Osteoblast (primary cell): ENCODE measurements around the gene NR4A3. TPM values are rescaled to one million over a fixed set of nuclear protein-coding genes. Genes with fewer than 3 reads are reported as not detected.

Experiments used
- DNase-seq: peaks from one replicate; pipeline ENCODE4 v3.0.0; 2011; ENCODE audit warnings: low spot score, mixed read lengths; ENCODE audit not compliant: insufficient read length; ENCODE audit errors: missing footprints
- H2AFZ ChIP-seq: 2 replicates; pipeline ENCODE4 v1.6.0; 2011; ENCODE audit warnings: mild to moderate bottlenecking, low read length
- H3K27ac ChIP-seq: 2 replicates; pipeline ENCODE4 v1.5.1; 2011; ENCODE audit warnings: mild to moderate bottlenecking, low read depth, low read length, moderate library complexity
- H3K27me3 ChIP-seq: 2 replicates; pipeline ENCODE4 v1.6.0; 2012; ENCODE audit warnings: mild to moderate bottlenecking, control low read depth, inconsistent platforms, low read length, moderate library complexity; ENCODE audit not compliant: insufficient read depth
- H3K36me3 ChIP-seq: 2 replicates; pipeline ENCODE4 v1.5.1; 2011; ENCODE audit warnings: mild to moderate bottlenecking, low read length, control low read depth, moderate library complexity; ENCODE audit not compliant: insufficient read depth
- H3K4me1 ChIP-seq: 2 replicates; pipeline ENCODE4 v1.5.1; 2011; ENCODE audit warnings: mild to moderate bottlenecking, low read length, control low read depth, moderate library complexity; ENCODE audit not compliant: insufficient read depth
- H3K4me2 ChIP-seq: 2 replicates; pipeline ENCODE4 v1.6.0; 2011; ENCODE audit warnings: mild to moderate bottlenecking, low read length; ENCODE audit not compliant: insufficient read depth
- H3K4me3 ChIP-seq: fragments of 200-600 bp; sonication (generic); 3 replicates; pipeline ENCODE4 v1.5.1; 2012; ENCODE audit warnings: mild to moderate bottlenecking, low read length, inconsistent platforms; ENCODE audit not compliant: insufficient read depth
- H3K79me2 ChIP-seq: 2 replicates; pipeline ENCODE4 v1.6.0; 2012; ENCODE audit warnings: mild to moderate bottlenecking, low read length, control low read depth, inconsistent platforms; ENCODE audit not compliant: insufficient read depth
- H3K9me3 ChIP-seq: 2 replicates; pipeline ENCODE4 v1.5.1; 2011; ENCODE audit warnings: low read depth, low read length, control low read depth
- H4K20me1 ChIP-seq: 2 replicates; pipeline ENCODE4 v1.6.0; 2012; ENCODE audit warnings: mild to moderate bottlenecking, low read length, control low read depth; ENCODE audit not compliant: insufficient read depth
- total RNA-seq: library from RNA; depleted of rRNA; stranded (reverse); fragments of >200 nt; gene quantifications from 2 replicates; pipeline ENCODE4 v1.2.3, GENCODE V29; 2012
- TF ChIP-seq, protein P1 (sequence below): IDR thresholded peaks from 2 replicates; pipeline ENCODE4 v1.5.1; 2011; ENCODE audit warnings: mild to moderate bottlenecking, low read depth, low read length, moderate library complexity; ENCODE audit errors: extremely low read depth

The NR4A3 gene
- total RNA-seq, 1 donor, result 0.36 TPM

DNA sequence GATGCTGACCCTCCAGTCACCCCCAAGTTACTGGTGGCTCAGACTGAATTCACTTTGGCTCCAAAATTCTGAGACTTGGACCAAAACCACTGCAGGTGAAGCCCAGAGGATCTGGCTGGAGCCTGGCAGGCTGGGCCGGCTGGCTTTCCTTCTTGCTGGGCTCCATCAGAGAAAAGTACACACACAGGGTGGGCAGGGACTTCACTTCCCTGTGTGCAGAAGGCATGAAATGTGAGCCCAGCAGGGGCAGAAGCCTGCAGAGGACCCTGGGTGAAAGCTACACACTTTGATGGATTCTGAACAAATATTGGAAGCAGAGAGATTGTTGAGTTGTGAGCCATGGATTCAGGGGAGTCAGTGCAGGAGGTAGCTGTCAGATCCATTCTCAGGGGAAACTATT is 18.4 kb downstream of the NR4A3 start:
- no peaks in the 10 kb centered on the region for H3K9me3 ChIP-seq
- no peaks in the 10 kb centered on the region for H4K20me1 ChIP-seq
- no peak overlapping the region for H3K27ac ChIP-seq
- H3K79me2 ChIP-seq, result no peaks in the 10 kb centered on the region
- H3K4me3 ChIP-seq, result no peak overlapping the region
- H3K27me3 ChIP-seq, result no peaks in the 10 kb centered on the region
- H2AFZ ChIP-seq, result no peak overlapping the region
- TF ChIP-seq, protein P1, sequence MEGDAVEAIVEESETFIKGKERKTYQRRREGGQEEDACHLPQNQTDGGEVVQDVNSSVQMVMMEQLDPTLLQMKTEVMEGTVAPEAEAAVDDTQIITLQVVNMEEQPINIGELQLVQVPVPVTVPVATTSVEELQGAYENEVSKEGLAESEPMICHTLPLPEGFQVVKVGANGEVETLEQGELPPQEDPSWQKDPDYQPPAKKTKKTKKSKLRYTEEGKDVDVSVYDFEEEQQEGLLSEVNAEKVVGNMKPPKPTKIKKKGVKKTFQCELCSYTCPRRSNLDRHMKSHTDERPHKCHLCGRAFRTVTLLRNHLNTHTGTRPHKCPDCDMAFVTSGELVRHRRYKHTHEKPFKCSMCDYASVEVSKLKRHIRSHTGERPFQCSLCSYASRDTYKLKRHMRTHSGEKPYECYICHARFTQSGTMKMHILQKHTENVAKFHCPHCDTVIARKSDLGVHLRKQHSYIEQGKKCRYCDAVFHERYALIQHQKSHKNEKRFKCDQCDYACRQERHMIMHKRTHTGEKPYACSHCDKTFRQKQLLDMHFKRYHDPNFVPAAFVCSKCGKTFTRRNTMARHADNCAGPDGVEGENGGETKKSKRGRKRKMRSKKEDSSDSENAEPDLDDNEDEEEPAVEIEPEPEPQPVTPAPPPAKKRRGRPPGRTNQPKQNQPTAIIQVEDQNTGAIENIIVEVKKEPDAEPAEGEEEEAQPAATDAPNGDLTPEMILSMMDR, result no peak
- no peak overlapping the region for H3K4me2 ChIP-seq
- no peak for DNase-seq
- no peaks in the 10 kb centered on the region for H3K36me3 ChIP-seq
- H3K4me1 ChIP-seq, result no peaks in the 10 kb centered on the region

DNA sequence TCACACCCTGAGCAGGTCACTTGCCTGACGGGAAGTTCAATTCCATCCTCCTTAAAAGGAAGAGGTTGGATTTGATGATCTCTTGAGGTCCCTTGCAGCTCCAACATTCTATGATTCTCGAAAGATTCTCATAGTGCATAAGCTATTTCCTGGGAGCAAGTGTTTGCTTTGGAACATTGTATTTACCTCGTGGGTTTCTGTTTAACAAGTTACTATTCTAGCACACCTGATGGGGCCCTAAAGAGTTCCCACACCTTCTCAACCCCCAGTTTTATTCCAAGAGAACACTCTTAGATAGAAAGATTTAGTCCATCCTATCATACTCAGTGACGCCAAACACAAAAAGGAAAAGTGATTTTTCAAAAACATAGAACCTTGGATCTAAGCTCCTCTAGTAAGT is 23.4 kb downstream of the NR4A3 start:
- Histone ChIP-seq H2AFZ (no peak overlapping the region), H3K9me3 (no peaks in the 10 kb centered on the region), H3K36me3 (no peaks in the 10 kb centered on the region), H3K4me3 (no peak overlapping the region), H3K4me2 (no peak overlapping the region), H3K4me1 (no peaks in the 10 kb centered on the region), H3K27me3 (no peaks in the 10 kb centered on the region), H3K27ac (no peak overlapping the region), H4K20me1 (no peaks in the 10 kb centered on the region), H3K79me2 (no peaks in the 10 kb centered on the region)
- DNase-seq, result no peak
- TF ChIP-seq, protein P1, result no peak

DNA sequence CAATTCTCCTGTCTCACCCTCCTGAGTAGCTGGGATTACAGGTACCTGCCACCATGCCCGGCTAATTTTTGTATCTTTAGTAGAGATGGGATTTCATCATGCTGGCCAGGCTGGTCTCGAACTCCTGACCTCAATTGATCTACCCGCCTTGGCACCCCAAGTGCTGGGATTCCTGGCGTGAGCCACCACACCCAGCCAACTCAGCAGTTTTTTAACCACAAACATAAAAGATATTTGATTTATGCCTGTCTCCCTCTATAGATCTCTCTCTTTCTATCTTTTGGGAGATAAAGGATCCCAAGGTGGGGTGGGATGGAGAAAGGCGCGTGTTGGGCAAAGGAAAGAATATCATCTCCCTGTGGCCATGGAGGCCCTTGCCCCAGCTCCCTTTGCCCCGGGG is 26.8 kb downstream of the NR4A3 start:
- Histone ChIP-seq H2AFZ (no peak overlapping the region), H4K20me1 (no peaks in the 10 kb centered on the region), H3K4me3 (no peak overlapping the region), H3K27ac (no peak overlapping the region), H3K79me2 (no peaks in the 10 kb centered on the region), H3K9me3 (no peaks in the 10 kb centered on the region), H3K4me1 (peaks cover 5% of the 10 kb centered on the region), H3K36me3 (no peaks in the 10 kb centered on the region), H3K4me2 (no peak overlapping the region), H3K27me3 (no peaks in the 10 kb centered on the region)
- TF ChIP-seq, protein P1, result no peak
- DNase-seq, result no peak

DNA sequence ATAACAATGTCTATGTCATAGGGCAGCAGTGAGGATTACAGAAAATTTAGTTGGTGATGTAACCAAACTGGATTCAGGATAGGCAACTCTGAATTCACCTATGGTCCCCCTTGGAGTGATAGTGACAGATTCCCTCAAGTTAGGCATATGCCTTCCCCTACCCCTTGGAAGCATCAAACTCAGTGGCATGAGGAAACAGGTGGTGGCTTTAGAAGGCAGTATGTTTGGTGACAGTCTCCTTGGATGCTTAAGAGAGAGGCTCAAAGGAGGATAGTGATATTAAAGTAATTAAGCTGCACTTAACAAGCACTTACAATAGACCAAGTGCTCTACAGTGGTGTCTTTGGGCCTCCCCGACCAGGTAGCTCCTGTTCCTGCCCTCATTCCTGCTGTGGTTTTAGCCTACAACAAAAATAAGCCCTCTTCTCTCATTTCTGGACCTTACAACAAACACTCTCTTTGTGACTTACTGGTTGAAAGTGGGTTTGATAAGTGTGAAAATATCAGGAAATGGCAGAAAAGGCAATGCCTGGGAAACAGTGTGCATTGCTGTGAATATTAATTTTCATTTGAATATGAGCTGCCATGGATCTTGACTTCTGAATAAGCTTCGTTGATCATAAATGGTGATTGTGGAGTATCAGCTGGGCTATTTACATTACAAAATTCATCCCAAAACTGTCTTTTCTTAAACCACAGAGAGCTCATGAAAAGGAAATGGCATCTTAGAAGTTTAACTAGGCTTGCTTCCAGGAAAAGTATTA is 29.2 kb downstream of the NR4A3 start:
- Histone ChIP-seq H3K4me2 (no peak overlapping the region), H2AFZ (no peak overlapping the region), H3K9me3 (no peaks in the 10 kb centered on the region), H3K27ac (no peak overlapping the region), H3K36me3 (no peaks in the 10 kb centered on the region), H4K20me1 (no peaks in the 10 kb centered on the region), H3K4me1 (peaks cover 5% of the 10 kb centered on the region), H3K27me3 (no peaks in the 10 kb centered on the region), H3K79me2 (no peaks in the 10 kb centered on the region), H3K4me3 (no peak overlapping the region)
- DNase-seq, result no peak
- TF ChIP-seq, protein P1, result no peak
